OCI-LY3 (cell line): ENCODE measurements around the gene LPCAT2.

ENCODE experiments used
- EZH2phosphoT487 ChIP-seq: fragments of 200-600 bp; shearing (Covaris generic); IDR thresholded peaks from 2 replicates; pipeline ENCODE4 v1.6.1; 2018; ENCODE audit warnings: antibody characterized with exemption, mixed run types, low read depth
- TF ChIP-seq, protein P1 (sequence below): fragments of 200-600, 300-600 bp; sonication (generic); IDR thresholded peaks from 2 replicates; pipeline ENCODE4 v1.5.1; 2014; ENCODE audit warnings: antibody characterized with exemption, low read length, low read depth

DNA sequence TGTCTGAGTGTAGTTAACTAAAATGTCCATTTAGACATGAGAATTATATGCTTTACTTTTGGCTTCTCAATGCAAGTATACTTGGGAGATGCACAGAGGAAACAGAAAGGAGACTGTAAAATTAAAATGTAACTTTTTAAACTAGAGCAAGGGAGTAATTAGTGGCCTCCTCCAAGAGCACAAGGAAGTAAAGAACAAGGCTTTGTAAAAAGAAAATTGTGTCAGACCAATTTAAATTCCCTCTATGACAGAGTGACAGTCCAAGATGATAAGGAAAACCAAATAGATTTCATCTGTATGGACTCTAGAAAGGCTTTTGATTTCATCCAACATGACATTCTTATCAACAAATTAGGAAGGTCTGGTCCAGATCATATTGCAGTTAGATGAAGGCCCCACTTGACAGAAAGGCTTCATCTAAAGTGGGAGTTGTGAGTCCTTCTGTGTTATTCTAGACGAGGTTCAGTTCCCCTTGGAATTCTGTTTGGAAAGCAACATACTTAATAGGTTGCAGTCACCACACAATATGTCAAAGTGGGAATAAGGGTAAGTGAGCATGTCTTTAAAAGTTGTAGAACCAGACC, 51.2 kb downstream of the LPCAT2 start:
- TF ChIP-seq, protein P1, sequence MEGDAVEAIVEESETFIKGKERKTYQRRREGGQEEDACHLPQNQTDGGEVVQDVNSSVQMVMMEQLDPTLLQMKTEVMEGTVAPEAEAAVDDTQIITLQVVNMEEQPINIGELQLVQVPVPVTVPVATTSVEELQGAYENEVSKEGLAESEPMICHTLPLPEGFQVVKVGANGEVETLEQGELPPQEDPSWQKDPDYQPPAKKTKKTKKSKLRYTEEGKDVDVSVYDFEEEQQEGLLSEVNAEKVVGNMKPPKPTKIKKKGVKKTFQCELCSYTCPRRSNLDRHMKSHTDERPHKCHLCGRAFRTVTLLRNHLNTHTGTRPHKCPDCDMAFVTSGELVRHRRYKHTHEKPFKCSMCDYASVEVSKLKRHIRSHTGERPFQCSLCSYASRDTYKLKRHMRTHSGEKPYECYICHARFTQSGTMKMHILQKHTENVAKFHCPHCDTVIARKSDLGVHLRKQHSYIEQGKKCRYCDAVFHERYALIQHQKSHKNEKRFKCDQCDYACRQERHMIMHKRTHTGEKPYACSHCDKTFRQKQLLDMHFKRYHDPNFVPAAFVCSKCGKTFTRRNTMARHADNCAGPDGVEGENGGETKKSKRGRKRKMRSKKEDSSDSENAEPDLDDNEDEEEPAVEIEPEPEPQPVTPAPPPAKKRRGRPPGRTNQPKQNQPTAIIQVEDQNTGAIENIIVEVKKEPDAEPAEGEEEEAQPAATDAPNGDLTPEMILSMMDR: no peak
- TF ChIP-seq EZH2phosphoT487: no peak
